Measurements from ENCODE around the gene CPED1.
"Not testable (repeated sequence)": the region's sequence is repeated elsewhere in the genome, so short reads cannot be mapped to it uniquely, and the experiment has no call there.

The CPED1 gene

GRCh38 chr7:121228779-121229178 lies 240.3 kb downstream of the CPED1 start:
- no peak overlapping the region for H3K27ac ChIP-seq
- no peak for TF ChIP-seq ZFX (IDR thresholded peaks at IDR 0.05)
- no peak for TF ChIP-seq CTCF (conservative IDR thresholded peaks at IDR 0.05)

GRCh38 chr7:121235201-121235600 lies 246.7 kb downstream of the CPED1 start:
- H3K27ac ChIP-seq: no peak overlapping the region
- TF ChIP-seq ZFX (IDR thresholded peaks at IDR 0.05): no peak
- no peak for TF ChIP-seq CTCF (conservative IDR thresholded peaks at IDR 0.05)

- H3K27ac ChIP-seq: no peak overlapping the region
- TF ChIP-seq CTCF (conservative IDR thresholded peaks at IDR 0.05) (no peak), ZFX (IDR thresholded peaks at IDR 0.05) (no peak)
Measured at GRCh38 chr7:121237601-121238000, 249.1 kb downstream of the CPED1 start.

- TF ChIP-seq ZFX (IDR thresholded peaks at IDR 0.05) (no peak), CTCF (conservative IDR thresholded peaks at IDR 0.05) (no peak)
- no peak overlapping the region for H3K27ac ChIP-seq
Measured at GRCh38 chr7:121244120-121244870, 255.8 kb downstream of the CPED1 start.

- H3K27ac ChIP-seq: not testable (repeated sequence)
Measured at GRCh38 chr7:121251367-121251766, 262.9 kb downstream of the CPED1 start.

- not testable (repeated sequence) for H3K27ac ChIP-seq
Measured at GRCh38 chr7:121252523-121253235, 264.2 kb downstream of the CPED1 start.

- H3K27ac ChIP-seq: no peak overlapping the region
- TF ChIP-seq ZFX (IDR thresholded peaks at IDR 0.05) (no peak), CTCF (conservative IDR thresholded peaks at IDR 0.05) (no peak)
Measured at GRCh38 chr7:121259826-121260225, 271.3 kb downstream of the CPED1 start.

- no peak overlapping the region for H3K27ac ChIP-seq
- TF ChIP-seq CTCF (conservative IDR thresholded peaks at IDR 0.05) (no peak), ZFX (IDR thresholded peaks at IDR 0.05) (no peak)
Measured at GRCh38 chr7:121261207-121261884, 272.8 kb downstream of the CPED1 start.

Data from C4-2B (cell line).